Measurements from ENCODE around the gene CCNQ. TPM values are rescaled to one million over a fixed set of nuclear protein-coding genes. Genes with fewer than 3 reads are reported as not detected.

Gene CCNQ
- total RNA-seq, 4 donors from 2014 or later = 18.0 to 32.2 (median 23.9) TPM

GRCh38 chrX:153628665-153629064, 29.7 kb upstream of the CCNQ start:
- Histone ChIP-seq H3K27me3 (peaks cover 0 to 5% (median 0%) of the 10 kb centered on the region in 4 donors), H3K9me3 (no peaks in the 10 kb centered on the region), H3K27ac (no peak overlapping the region), H3K36me3 (no peaks in the 10 kb centered on the region), H3K4me3 (no peak overlapping the region), H3K4me1 (no peaks in the 10 kb centered on the region)
- no peak for DNase-seq
- intact Hi-C loops (cut with DNase I) = no loop called here
- no CpG with 5 or more reads among the region's 12 CpGs for WGBS, 2 donors
- TF ChIP-seq POLR2A (IDR thresholded peaks at IDR 0.05) = no peak
- TF ChIP-seq, protein P1, sequence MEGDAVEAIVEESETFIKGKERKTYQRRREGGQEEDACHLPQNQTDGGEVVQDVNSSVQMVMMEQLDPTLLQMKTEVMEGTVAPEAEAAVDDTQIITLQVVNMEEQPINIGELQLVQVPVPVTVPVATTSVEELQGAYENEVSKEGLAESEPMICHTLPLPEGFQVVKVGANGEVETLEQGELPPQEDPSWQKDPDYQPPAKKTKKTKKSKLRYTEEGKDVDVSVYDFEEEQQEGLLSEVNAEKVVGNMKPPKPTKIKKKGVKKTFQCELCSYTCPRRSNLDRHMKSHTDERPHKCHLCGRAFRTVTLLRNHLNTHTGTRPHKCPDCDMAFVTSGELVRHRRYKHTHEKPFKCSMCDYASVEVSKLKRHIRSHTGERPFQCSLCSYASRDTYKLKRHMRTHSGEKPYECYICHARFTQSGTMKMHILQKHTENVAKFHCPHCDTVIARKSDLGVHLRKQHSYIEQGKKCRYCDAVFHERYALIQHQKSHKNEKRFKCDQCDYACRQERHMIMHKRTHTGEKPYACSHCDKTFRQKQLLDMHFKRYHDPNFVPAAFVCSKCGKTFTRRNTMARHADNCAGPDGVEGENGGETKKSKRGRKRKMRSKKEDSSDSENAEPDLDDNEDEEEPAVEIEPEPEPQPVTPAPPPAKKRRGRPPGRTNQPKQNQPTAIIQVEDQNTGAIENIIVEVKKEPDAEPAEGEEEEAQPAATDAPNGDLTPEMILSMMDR (IDR thresholded peaks at IDR 0.05) = no peak

DNA sequence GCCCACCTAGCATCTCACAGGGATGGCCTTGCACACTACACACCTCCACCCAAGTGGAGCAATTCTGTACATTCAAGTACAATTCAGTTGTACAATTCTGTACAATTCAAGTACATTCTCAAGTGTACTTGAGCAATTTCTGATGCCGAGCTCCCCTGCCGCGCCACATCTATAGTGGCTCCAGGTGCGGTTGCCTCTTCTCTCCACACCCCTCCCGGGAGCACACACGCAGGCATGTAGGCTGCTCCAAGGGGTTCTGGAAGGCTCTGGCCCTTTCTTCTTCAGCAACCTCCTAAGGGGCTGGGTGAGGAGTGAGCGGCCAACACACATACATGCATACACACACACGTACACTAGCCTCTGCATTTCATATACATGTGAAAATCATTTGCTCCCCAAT, 29.2 kb upstream of the CCNQ start:
- Histone ChIP-seq H3K4me3 (no peak overlapping the region), H3K36me3 (no peaks in the 10 kb centered on the region), H3K27ac (no peak overlapping the region), H3K27me3 (peaks cover 0 to 11% (median 0%) of the 10 kb centered on the region in 4 donors), H3K4me1 (no peaks in the 10 kb centered on the region), H3K9me3 (no peaks in the 10 kb centered on the region)
- WGBS, 2 donors = 80 to 88% methylated on average over 1 to 6 of the region's 8 CpGs
- intact Hi-C loops (cut with DNase I) = no loop called here
- no peak for TF ChIP-seq POLR2A (IDR thresholded peaks at IDR 0.05)
- TF ChIP-seq, protein P1 (IDR thresholded peaks at IDR 0.05) = no peak
- DNase-seq = no peak

GRCh38 chrX:153627675-153628111, 28.8 kb upstream of the CCNQ start:
- Histone ChIP-seq H3K9me3 (no peaks in the 10 kb centered on the region), H3K27ac (no peak overlapping the region), H3K27me3 (peaks cover 0 to 15% (median 0%) of the 10 kb centered on the region in 4 donors), H3K4me1 (no peaks in the 10 kb centered on the region), H3K36me3 (no peaks in the 10 kb centered on the region), H3K4me3 (no peak overlapping the region)
- no peak for DNase-seq
- intact Hi-C loops (cut with DNase I) = no loop called here
- WGBS, 2 donors = 20% methylated on average over 1 of the region's 15 CpGs; no CpG with 5 or more reads in 1 of the 2 donors
- TF ChIP-seq, protein P1 (IDR thresholded peaks at IDR 0.05) = no peak
- no peak for TF ChIP-seq POLR2A (IDR thresholded peaks at IDR 0.05)

DNA sequence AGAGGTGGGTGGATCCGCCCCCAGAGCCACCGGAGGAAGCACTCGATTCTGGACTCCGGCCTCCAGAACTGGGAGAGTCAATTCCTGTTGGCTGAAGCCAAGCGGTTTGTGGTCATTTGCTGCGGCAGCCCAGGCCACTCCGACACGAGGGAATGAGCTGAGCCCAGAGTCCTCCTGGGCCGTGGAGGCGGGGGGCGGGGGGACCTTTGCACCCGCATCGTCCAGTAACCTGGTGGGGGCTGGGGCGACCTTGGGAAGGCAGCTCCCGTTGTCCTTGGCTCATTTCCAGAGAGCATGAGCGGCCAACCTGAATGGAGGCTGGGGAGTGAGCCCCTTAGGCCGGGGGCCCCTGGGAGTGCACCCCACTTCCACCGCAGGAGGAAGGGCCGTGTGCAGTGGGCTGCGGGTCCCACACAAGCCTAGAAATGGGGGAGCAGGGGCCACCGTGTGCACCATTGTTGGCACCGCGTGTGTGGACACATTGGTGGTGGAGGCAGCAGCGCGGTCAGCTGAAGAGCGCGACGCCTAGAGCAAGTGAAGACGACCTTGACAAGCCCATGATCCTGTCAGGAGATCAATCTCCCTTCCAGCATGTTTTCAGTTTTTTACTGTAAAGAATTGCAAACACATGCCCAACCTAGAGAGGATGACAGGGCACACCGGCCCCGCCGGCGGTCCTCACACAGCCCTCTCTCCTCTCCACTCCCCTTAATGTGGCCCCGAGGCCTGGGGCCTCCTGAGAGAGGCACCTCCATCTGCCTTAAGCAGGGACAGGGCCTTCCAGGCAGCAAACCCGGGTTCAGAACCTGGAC, 28.1 kb upstream of the CCNQ start:
- H3K36me3 ChIP-seq = no peaks in the 10 kb centered on the region
- no peak overlapping the region for H3K27ac ChIP-seq
- H3K4me3 ChIP-seq = no peak overlapping the region
- H3K9me3 ChIP-seq = no peaks in the 10 kb centered on the region
- no peak for DNase-seq
- no peaks in the 10 kb centered on the region for H3K4me1 ChIP-seq
- intact Hi-C loops (cut with DNase I) = no loop called here
- no peak for TF ChIP-seq POLR2A (IDR thresholded peaks at IDR 0.05)
- TF ChIP-seq, protein P1 (IDR thresholded peaks at IDR 0.05) = no peak
- 68 to 80% methylated on average over 7 to 9 of the region's 35 CpGs for WGBS, 2 donors
- peaks cover 0 to 15% (median 0%) of the 10 kb centered on the region in 4 donors for H3K27me3 ChIP-seq

DNA sequence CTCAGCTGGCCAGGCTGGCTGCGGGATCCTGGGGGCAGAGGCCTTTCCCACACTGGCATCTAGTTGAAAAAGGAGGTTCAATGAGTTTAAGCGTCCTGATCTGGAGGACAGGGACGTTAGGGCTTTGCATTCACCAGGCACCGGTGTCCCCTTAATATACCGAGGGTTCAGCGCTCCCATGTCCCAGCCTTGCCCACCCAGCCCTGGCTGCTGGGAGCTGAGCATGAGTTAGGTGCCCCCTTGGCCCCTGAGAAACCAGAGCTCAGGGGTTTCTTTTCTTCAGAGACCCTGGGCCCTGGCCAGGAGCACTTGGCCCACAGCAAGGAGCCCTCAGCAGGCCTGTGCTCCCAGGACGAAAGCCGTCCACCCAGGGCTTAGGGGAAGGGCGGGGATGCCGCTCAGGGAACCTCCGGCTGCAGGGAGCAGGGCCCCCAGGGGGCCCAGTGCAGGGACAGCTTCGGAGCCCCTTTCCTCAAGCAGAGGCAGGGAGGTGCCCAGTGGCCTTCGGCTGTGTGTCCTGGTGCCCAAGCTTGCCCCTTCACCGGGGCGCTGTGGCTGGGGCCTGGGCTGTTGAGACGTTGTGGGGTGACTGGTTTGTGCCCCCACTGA, 27.2 kb upstream of the CCNQ start:
- Histone ChIP-seq H3K4me1 (no peaks in the 10 kb centered on the region), H3K27me3 (peaks cover 0 to 15% (median 0%) of the 10 kb centered on the region in 4 donors), H3K4me3 (no peak overlapping the region), H3K36me3 (no peaks in the 10 kb centered on the region), H3K27ac (no peak overlapping the region), H3K9me3 (no peaks in the 10 kb centered on the region)
- WGBS, 2 donors = no CpG with 5 or more reads among the region's 16 CpGs
- intact Hi-C loops (cut with DNase I) = no loop called here
- TF ChIP-seq, protein P1 (IDR thresholded peaks at IDR 0.05) = no peak
- TF ChIP-seq POLR2A (IDR thresholded peaks at IDR 0.05) = no peak
- DNase-seq = no peak
